ENCODE results near the gene KRT2. TPM values are rescaled to one million over a fixed set of nuclear protein-coding genes. Genes with fewer than 3 reads are reported as not detected.

Gene KRT2
- polyA plus RNA-seq, 6 donors from 2014 or later = not detected

DNA sequence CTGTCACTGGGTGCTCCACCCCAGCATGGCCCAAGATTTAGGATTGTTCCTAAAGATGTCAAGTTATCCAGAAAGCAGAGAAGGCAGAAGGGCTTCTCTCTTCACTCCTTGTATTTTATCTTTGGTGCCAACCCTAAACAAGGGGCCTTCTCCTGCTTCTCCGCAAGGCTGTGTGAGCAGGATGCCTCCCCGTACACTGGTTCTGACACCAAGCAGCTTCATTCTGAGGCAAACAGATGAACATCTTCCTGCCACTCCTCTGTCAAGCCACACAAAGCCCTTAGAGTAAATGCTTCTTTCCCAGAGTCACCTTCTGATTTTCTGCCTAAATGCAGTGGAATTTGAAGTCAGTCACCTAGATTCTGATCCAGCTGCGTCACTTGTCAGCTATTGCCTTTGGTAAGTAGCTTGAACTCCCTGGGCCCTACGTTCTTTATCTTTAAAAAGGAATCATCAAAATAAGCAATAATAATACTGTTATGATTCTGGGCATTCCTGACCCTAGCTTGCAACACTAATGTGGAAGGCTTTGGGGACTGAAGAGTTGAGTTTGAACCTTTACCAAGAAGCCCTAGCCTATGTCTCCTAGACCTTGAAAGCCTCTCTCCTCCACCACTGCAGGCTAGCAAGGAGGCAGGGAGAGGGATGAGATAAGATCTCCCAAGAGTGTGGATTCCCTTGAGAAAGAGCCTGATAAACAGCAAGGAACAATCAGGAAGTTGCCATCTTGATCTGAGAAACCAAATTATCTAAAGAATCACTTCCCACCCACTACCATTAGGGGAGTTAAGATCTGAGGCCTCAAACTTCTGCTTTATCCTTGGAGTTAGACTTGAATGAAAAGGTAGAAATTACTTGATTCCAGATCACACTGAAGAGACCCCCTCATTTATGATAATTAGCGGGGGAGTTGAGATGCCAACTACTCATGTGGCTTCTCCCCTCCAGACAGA, 39.3 kb downstream of the KRT2 start:
- H3K36me3 Mint-ChIP-seq = no peaks in the 10 kb centered on the region
- H3K9me3 Mint-ChIP-seq = no peaks in the 10 kb centered on the region
- H3K27me3 Mint-ChIP-seq = peaks cover 22 to 67% (median 57%) of the 10 kb centered on the region in 3 donors
- DNase-seq = no peak
- no peak overlapping the region for H3K27ac Mint-ChIP-seq
- H3K4me1 Mint-ChIP-seq = no peaks in the 10 kb centered on the region
- ATAC-seq (ENCODE audit: low read depth in 2 of 2) = no peak
- no peak overlapping the region for H3K4me3 Mint-ChIP-seq

DNA sequence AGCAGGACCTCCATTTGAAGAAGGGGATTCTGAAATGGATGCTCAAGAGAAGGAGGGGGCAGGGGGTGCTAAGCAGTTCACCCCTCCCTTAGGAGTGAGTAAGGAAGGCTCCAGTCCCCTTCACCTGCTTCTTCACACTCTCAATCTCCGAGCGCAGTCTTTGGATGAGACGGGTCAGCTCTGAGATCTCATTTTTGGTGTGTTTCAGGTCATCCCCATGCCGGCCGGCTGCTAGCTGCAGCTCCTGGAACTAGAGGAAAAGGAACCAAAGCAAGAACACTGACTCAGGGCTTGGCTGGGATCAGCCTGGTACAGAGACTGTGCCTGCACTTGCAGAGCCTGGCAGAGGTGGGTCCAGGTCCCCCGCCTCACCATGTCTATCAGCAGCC, 40.9 kb downstream of the KRT2 start:
- no peaks in the 10 kb centered on the region for H3K4me1 Mint-ChIP-seq
- no peak for DNase-seq
- H3K4me3 Mint-ChIP-seq = no peak overlapping the region

DNA sequence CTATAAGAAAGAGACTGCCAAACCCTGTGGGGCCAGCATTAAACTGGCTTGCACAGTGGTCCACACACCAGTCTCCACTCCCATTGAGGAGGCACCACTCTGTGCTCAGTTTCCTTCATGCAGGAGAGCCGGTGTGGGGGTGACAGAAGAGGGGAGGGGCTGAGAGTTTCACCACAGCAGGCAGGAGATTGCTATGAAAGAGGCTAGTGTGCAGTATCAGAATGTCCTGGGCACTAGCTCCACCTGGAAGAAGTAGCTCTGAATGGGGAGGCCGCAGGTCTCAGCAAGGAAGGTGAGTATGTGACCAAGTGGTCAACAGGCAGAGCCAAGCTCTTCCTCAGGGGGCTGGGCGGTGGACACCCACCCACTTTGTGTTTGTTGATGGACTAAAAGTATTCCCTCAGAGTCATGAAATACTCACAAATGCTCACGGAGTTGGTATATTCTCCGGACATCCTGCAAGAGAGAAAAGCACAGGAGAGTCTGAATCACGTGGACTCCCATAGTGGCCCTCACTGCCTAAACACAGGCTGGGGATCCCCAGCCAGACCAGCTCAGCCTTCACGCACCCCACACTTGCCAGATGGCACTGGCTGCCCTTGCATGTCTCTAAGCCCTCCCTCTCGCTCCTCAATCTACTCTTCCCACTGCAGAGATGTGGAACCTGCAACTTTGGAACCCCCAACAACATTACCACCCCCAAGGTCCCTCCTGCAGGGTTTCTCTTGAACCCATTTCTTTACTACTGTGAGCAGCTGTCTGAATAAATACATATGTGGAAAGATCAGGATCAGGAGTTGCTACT, 43.0 kb downstream of the KRT2 start:
- H3K4me1 Mint-ChIP-seq = no peaks in the 10 kb centered on the region
- no peak overlapping the region for H3K27ac Mint-ChIP-seq
- H3K27me3 Mint-ChIP-seq = peaks cover 28 to 48% (median 35%) of the 10 kb centered on the region in 3 donors
- ATAC-seq (ENCODE audit: low read depth in 2 of 2) = no peak
- H3K4me3 Mint-ChIP-seq = no peak overlapping the region
- no peak for DNase-seq
- no peaks in the 10 kb centered on the region for H3K9me3 Mint-ChIP-seq
- H3K36me3 Mint-ChIP-seq = no peaks in the 10 kb centered on the region

More for the DNA sequence above, 40.9 kb downstream of the KRT2 start:
- H3K9me3 Mint-ChIP-seq = no peaks in the 10 kb centered on the region
- H3K36me3 Mint-ChIP-seq = no peaks in the 10 kb centered on the region
- peaks cover 22 to 64% (median 48%) of the 10 kb centered on the region in 3 donors for H3K27me3 Mint-ChIP-seq
- no peak for ATAC-seq (ENCODE audit: low read depth in 2 of 2)
- H3K27ac Mint-ChIP-seq = no peak overlapping the region

DNA sequence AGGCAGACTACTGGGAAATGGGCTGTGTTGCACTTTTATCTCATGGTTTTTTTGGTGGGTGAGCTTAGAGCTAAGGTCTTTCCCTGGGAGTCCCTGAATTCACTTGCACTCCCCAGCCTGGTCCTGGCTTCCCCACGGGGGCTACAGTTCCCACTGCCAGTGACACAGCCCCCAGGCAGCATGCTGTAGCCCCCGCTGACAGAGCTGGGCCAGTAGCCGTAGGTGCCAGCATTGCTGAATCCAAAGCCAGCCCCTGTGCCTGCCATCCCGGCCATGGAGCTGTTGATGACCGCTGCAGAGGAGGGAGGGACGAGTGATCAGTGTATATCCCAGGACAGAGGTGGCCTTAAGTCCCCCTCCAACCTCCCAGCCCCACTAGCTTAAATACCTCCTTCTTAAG, 43.9 kb downstream of the KRT2 start:
- H3K36me3 Mint-ChIP-seq = no peaks in the 10 kb centered on the region
- H3K27ac Mint-ChIP-seq = no peak overlapping the region
- DNase-seq (no peak), ATAC-seq (ENCODE audit: low read depth in 2 of 2) (no peak)
- peaks cover 34 to 43% (median 35%) of the 10 kb centered on the region in 3 donors for H3K27me3 Mint-ChIP-seq
- no peaks in the 10 kb centered on the region for H3K9me3 Mint-ChIP-seq
- no peak overlapping the region for H3K4me3 Mint-ChIP-seq
- H3K4me1 Mint-ChIP-seq = no peaks in the 10 kb centered on the region

DNA sequence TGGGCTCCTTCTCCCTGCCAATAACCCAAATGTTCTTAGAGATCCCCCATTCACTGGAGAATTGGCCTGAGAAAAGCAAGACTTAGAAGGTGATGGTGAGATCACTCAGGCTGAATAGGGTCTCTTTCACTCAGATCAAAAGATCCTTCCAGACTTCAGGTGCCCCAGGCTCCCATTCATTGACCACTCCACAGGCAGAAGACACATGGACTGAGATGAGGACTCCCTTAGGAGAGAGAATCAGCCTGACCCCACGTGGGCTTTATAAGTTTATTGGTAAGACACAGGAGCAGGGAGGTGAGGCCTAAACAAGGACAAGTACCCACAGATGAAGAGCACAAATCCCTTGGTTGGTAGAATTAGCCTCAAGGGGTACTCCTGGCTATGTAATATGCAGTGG, 44.7 kb downstream of the KRT2 start:
- H3K27me3 Mint-ChIP-seq = peaks cover 36 to 51% (median 44%) of the 10 kb centered on the region in 3 donors

DNA sequence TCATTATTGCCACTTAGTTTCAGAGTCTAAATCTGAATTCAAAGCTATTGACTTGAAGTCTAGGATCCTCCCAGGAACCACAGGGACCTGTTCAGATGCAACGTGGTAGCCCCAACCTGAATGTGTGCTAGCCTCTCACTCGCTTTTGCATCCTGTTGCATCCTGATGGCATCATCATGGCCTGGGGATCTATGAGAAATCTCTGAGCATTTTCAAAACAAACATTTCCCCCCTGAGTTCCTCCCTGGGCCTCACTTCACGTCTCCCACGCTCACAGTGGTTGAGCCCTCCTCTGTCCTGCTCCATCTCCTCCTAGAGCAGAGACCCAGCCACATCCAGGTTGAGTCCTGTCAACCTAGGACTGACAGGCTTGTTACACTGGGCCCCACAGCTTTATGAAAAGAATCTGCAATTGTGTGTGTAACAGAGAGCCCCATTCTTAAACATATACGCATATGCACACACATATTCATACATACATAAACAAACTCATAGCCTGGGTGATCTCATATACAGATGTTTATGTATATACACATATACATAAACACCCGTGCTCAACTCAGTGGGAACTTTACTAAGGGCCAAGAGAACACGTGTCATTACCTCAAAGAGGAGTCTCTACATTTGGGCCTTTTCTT, 45.3 kb downstream of the KRT2 start:
- H3K36me3 Mint-ChIP-seq = no peaks in the 10 kb centered on the region
- no peaks in the 10 kb centered on the region for H3K4me1 Mint-ChIP-seq
- no peaks in the 10 kb centered on the region for H3K9me3 Mint-ChIP-seq
- ATAC-seq (ENCODE audit: low read depth in 2 of 2) (no peak), DNase-seq (no peak)
- no peak overlapping the region for H3K4me3 Mint-ChIP-seq
- peaks cover 34 to 54% (median 47%) of the 10 kb centered on the region in 3 donors for H3K27me3 Mint-ChIP-seq
- no peak overlapping the region for H3K27ac Mint-ChIP-seq

More for the DNA sequence above, 44.7 kb downstream of the KRT2 start:
- H3K36me3 Mint-ChIP-seq = no peaks in the 10 kb centered on the region
- H3K9me3 Mint-ChIP-seq = no peaks in the 10 kb centered on the region
- H3K4me1 Mint-ChIP-seq = no peaks in the 10 kb centered on the region
- H3K27ac Mint-ChIP-seq = no peak overlapping the region
- ATAC-seq (ENCODE audit: low read depth in 2 of 2) = no peak
- no peak for DNase-seq
- no peak overlapping the region for H3K4me3 Mint-ChIP-seq

DNA sequence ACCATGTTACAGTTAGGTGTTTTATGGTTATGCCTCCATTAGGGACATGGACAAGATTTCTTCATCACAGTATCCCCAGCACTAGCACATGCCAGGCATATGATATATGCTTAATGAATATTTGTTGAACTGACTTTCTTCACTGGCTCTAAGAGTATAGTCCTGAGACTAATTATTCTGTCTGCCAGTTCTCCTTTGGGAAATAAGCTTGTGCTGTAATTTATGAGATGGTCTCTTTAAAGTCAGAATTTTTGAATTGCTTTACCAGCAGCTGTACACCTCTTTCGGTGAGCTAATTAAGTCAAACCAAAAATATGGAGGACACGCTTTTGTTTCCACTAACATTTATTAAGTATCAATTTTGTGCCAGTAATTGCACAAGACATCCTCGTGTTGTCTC, 45.9 kb downstream of the KRT2 start:
- no peaks in the 10 kb centered on the region for H3K4me1 Mint-ChIP-seq
- ATAC-seq (ENCODE audit: low read depth in 2 of 2) (no peak), DNase-seq (no peak)
- no peaks in the 10 kb centered on the region for H3K36me3 Mint-ChIP-seq
- no peak overlapping the region for H3K4me3 Mint-ChIP-seq
- no peaks in the 10 kb centered on the region for H3K9me3 Mint-ChIP-seq
- H3K27ac Mint-ChIP-seq = no peak overlapping the region
- H3K27me3 Mint-ChIP-seq = peaks cover 31 to 50% (median 47%) of the 10 kb centered on the region in 3 donors

DNA sequence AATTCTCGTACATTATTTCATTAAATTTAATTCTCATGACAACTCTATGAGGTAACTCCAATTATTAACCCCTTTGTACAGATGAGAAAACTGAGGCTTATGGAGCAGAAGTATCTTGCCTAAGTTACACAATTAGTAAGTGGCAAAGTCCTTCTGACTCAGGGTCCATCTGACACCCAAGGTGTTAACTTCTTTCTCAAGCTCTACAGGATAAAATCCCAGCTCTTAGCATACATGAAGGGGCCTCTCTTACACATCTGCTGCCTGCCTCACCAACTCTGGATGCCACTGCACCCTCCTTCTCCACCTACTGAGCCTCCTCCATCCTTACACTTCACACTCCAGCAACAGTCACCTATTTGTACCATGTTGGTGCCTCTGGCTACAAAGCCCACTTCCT, 46.5 kb downstream of the KRT2 start:
- H3K27ac Mint-ChIP-seq = no peak overlapping the region
- ATAC-seq (ENCODE audit: low read depth in 2 of 2) (no peak), DNase-seq (no peak)
- H3K9me3 Mint-ChIP-seq = no peaks in the 10 kb centered on the region
- H3K27me3 Mint-ChIP-seq = peaks cover 33 to 45% (median 44%) of the 10 kb centered on the region in 3 donors
- H3K36me3 Mint-ChIP-seq = no peaks in the 10 kb centered on the region
- no peak overlapping the region for H3K4me3 Mint-ChIP-seq
- no peaks in the 10 kb centered on the region for H3K4me1 Mint-ChIP-seq

DNA sequence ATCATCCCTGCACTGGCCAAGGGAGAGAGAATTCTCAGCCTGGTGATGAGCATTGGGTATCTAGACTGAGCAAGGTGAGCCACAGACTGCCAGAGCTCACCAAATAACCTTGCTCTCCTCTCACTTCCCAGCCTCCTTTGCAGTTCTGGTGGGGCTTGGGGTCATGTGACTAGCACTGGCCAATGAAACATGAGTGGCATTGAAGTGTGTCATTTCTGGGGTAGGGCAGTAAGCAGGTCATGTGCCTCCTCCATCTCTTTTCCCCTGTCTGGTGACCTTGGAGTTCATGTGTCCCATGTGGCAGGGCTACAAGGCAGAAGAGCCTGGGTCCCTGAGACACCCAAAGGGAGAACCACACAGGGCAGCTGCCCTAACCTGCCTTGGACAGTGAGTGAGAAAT, 47.2 kb downstream of the KRT2 start:
- H3K9me3 Mint-ChIP-seq = peaks cover 0 to 4% (median 0%) of the 10 kb centered on the region in 7 donors
- H3K4me3 Mint-ChIP-seq = no peak overlapping the region
- no peaks in the 10 kb centered on the region for H3K4me1 Mint-ChIP-seq
- no peak overlapping the region for H3K27ac Mint-ChIP-seq
- peaks cover 40 to 50% (median 44%) of the 10 kb centered on the region in 3 donors for H3K27me3 Mint-ChIP-seq
- H3K36me3 Mint-ChIP-seq = no peaks in the 10 kb centered on the region
- no peak for ATAC-seq (ENCODE audit: low read depth in 2 of 2)
- no peak for DNase-seq

DNA sequence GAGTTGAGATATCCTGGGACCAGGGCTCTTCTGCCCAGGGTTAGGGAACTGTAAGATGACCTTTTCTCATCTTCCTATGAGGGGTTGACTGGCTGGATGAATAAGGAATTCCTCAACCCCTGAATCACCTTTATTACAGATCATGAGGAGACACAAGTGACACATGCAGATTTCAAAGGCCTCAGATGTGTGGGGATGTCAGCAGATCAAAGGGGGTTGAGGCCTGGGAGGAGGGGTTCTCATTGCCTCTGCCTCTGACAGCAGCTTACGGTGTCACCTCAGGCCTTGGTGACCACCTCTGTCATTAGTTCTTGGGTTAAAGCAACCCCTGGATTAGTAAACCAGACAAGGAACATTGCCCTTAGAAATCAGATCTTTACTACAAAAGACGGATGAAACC, 48.7 kb downstream of the KRT2 start:
- no peak overlapping the region for H3K4me3 Mint-ChIP-seq
- H3K4me1 Mint-ChIP-seq = no peaks in the 10 kb centered on the region
- H3K27ac Mint-ChIP-seq = no peak overlapping the region
- no peaks in the 10 kb centered on the region for H3K36me3 Mint-ChIP-seq
- ATAC-seq (ENCODE audit: low read depth in 2 of 2) (no peak), DNase-seq (no peak)
- H3K9me3 Mint-ChIP-seq = peaks cover 0 to 4% (median 0%) of the 10 kb centered on the region in 7 donors
- H3K27me3 Mint-ChIP-seq = peaks cover 44 to 57% (median 53%) of the 10 kb centered on the region in 3 donors

DNA sequence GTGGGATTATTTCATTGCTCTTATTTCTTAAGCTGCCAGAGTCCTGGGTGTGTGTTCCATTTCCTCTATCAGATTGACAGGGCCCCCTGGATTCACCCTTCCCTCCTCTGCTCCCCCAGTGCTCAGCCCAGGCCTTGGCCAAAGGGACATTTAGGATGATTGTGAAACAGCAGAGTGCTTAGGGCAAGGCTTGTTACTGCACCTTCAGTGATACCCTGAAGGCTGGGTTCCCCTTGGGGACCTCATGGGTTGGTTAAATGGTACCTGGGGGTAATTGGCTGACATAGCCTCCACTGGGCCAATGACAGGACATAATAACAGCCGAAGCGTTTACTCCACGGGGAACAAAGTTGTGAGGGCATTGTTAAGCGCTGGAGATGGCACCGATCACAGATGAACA, 49.5 kb downstream of the KRT2 start:
- H3K27me3 Mint-ChIP-seq = peaks cover 46 to 58% (median 55%) of the 10 kb centered on the region in 3 donors
- H3K4me1 Mint-ChIP-seq = no peaks in the 10 kb centered on the region
- no peak overlapping the region for H3K27ac Mint-ChIP-seq
- DNase-seq = no peak
- peaks cover 0 to 4% (median 0%) of the 10 kb centered on the region in 7 donors for H3K9me3 Mint-ChIP-seq
- ATAC-seq (ENCODE audit: low read depth in 2 of 2) = no peak
- H3K4me3 Mint-ChIP-seq = no peak overlapping the region
- no peaks in the 10 kb centered on the region for H3K36me3 Mint-ChIP-seq

DNA sequence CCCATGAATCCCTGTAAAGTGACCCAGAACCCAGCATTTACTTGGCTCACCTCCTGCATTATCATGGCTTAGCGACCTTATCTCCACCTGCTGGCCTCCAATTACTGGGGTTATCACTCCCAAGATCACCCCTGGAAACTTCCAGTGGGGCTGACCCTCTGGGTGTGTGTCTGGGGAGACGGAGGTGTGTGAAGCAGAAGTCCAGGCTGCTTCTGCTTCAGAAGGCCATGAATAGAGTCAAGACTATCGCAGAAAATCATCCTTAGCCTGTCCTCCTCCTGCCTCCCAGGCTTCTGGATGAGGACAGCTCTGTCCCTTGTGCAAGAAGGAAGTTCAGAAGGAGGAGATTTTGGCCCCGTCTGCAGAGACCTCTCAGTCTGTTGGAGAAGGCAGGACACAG, 50.3 kb downstream of the KRT2 start:
- DNase-seq = no peak
- no peaks in the 10 kb centered on the region for H3K36me3 Mint-ChIP-seq
- no peaks in the 10 kb centered on the region for H3K4me1 Mint-ChIP-seq
- no peak overlapping the region for H3K27ac Mint-ChIP-seq
- H3K4me3 Mint-ChIP-seq = no peak overlapping the region
- peaks cover 0 to 4% (median 0%) of the 10 kb centered on the region in 7 donors for H3K9me3 Mint-ChIP-seq
- H3K27me3 Mint-ChIP-seq = peaks cover 50 to 53% (median 51%) of the 10 kb centered on the region in 3 donors
- ATAC-seq (ENCODE audit: low read depth in 2 of 2) = no peak

DNA sequence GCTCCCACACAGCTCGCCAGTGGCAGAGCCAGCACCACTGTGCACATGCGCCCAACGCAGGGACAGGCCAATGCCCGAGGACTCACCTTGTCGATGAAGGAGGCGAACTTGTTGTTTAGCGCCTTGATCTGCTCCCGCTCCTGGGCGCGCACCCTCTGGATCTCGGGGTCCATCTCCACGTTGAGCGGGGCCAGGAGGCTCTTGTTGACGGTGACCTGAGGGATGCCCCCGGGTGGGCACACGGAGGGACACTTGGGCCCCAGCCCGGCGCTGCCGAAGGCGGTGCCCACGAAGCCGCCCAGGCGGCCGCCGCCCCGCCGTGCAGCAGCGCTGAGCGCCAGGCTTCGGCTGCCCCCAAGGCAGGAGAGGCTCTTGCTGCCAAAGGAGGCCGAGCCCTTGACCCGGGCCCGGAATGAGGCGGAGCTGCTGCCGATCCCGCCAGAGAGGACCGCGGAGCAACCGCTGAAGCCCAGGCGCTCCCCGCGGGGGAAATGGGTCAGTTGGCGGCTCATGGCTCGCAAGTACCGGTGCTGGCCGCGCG, 51.0 kb downstream of the KRT2 start, which contains the start of gene KRT72:
Gene KRT72 (minus strand): TSS at position 523 of the 541 bp plus-strand sequence. CDS start 11 bp downstream, at position 512.
- no peaks in the 10 kb centered on the region for H3K4me1 Mint-ChIP-seq
- no peak for ATAC-seq (ENCODE audit: low read depth in 2 of 2)
- H3K27ac Mint-ChIP-seq = no peak within 1 kb of the TSS
- H3K27me3 Mint-ChIP-seq = peaks cover 50 to 53% (median 50%) of the 10 kb centered on the region in 3 donors
- DNase-seq = no peak
- peaks cover 0 to 4% (median 0%) of the 10 kb centered on the region in 7 donors for H3K9me3 Mint-ChIP-seq
- no peak within 1 kb of the TSS for H3K4me3 Mint-ChIP-seq
- H3K36me3 Mint-ChIP-seq = no peaks in the 10 kb centered on the region

Data from naive B cell (primary cell).